Right atrium auricular region (tissue), 2 donors: Measurements from ENCODE around the gene INSRR. TPM values are rescaled to one million over a fixed set of nuclear protein-coding genes. Genes with fewer than 3 reads are reported as not detected.

Experiments
- DNase-seq: peaks from one replicate; pipeline ENCODE4 v3.0.0-alpha.2; 2019; ENCODE audit warnings: low spot score
- H3K27ac ChIP-seq, 2 donors: fragments of 200-600 bp; sonication (generic); 1 replicate in 1 of 2; 2 replicates in 1 of 2; pipeline ENCODE4 v1.5.1; 2016 to 2019
- H3K27me3 ChIP-seq, 2 donors: fragments of 200-600 bp; sonication (generic); one replicate each; pipeline versions ENCODE4 v1.5.1 to v1.6.0; 2017 to 2019
- H3K36me3 ChIP-seq: fragments of 200-600 bp; sonication (generic); one replicate; pipeline ENCODE4 v1.5.1; 2016
- H3K4me1 ChIP-seq, 2 donors: fragments of 200-600 bp; sonication (generic); one replicate each; pipeline versions ENCODE4 v1.5.1 to v1.6.0; 2017 to 2019
- H3K4me3 ChIP-seq, 2 donors: fragments of 200-600 bp; sonication (generic); 1 replicate in 1 of 2; 2 replicates in 1 of 2; pipeline ENCODE4 v1.5.1; 2017 to 2019; ENCODE audit warnings: mild to moderate bottlenecking in 1 of 2, moderate library complexity in 1 of 2
- H3K9me3 ChIP-seq, 2 donors: fragments of 200-600 bp; sonication (generic); one replicate each; pipeline ENCODE4 v1.5.1; 2019
- CTCF ChIP-seq, 2 donors: fragments of 200-600 bp; sonication (generic); IDR thresholded peaks; one replicate each; pipeline ENCODE4 v1.5.1; 2019; ENCODE audit warnings: antibody characterized with exemption in 2 of 2
- total RNA-seq, 2 donors: library from RNA; depleted of rRNA; stranded (reverse); fragments of >200 nt; gene quantifications; one replicate each; pipeline ENCODE4 v1.1.0, GENCODE V29; 2016

Gene INSRR
- total RNA-seq, 2 donors from 2014 or later: not detected

DNA sequence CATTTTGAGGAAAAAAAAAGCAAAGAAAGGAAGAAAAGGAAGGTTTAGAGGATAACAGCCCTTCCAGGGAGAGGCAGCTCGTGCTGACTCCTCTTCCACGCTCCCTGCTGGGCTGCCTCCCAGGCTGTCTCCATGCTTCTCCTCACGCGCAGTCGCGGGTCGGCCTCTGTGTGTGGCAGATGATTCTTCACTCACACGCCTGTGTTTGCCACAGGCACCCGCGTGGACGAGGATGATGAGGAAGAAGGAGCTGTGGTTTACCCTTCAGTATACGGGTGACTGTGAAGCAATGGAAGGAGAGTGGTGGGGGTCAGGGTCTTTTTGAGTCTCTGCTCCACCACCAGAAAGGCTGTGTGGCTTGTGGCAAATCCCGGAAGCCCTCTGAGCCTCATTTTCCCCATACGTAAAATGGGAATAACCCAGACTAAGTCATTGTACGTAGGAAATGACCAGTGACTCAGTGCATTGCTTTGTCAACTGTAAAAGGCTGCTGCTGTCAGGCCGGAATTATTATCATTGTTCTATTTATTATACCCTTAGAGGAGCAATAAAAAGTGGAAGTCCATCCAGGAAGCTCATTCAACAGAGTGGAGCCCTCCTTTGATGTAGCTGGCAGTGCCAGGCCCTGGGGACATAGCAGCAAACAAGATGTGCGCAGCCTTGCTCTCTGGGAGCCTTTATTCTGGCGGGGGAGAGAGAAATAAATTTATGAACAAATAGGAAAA is 30.4 kb downstream of the INSRR start:
- Histone ChIP-seq H3K9me3 (no peaks in the 10 kb centered on the region), H3K4me3 (no peak overlapping the region), H3K27ac (no peak overlapping the region), H3K36me3 (no peaks in the 10 kb centered on the region), H3K4me1 (no peaks in the 10 kb centered on the region), H3K27me3 (no peaks in the 10 kb centered on the region)
- no peak for TF ChIP-seq CTCF (IDR thresholded peaks at IDR 0.05)
- no peak for DNase-seq

GRCh38 chr1:156826630-156827029 is 32.3 kb downstream of the INSRR start:
- TF ChIP-seq CTCF (IDR thresholded peaks at IDR 0.05): no peak
- Histone ChIP-seq H3K27ac (no peak overlapping the region), H3K4me3 (no peak overlapping the region)

DNA sequence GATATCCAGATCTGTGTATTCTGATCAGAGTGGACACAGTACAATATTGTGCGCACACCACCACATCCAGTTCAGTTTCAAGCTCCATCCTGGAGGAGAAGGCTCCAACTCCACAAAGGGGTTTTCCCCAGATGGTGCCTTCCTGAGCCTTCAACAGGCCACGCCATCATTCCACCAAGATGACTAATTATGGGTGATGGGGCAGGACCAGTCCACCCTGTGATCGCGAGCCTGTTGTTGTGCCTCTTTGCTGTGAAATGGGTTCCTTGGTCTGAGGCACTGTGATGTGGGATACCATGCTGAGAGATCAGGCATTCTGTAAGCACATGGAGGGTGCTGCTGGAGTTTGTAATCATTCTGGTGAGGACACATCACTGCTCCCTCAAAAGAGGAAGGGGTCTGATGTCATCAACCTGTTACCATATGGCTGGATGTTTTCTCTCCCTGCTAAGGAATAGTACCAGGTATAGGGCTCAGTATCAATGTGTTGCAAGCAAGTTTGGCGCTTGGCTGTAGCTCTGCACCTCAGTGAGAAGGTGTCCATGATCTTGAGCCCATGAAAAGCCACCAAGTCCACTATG is 35.6 kb downstream of the INSRR start:
- no peak for DNase-seq
- no peaks in the 10 kb centered on the region for H3K36me3 ChIP-seq
- H3K27me3 ChIP-seq: no peaks in the 10 kb centered on the region
- H3K4me1 ChIP-seq: no peaks in the 10 kb centered on the region
- H3K27ac ChIP-seq: no peak overlapping the region
- TF ChIP-seq CTCF (IDR thresholded peaks at IDR 0.05): no peak
- no peak overlapping the region for H3K4me3 ChIP-seq
- no peaks in the 10 kb centered on the region for H3K9me3 ChIP-seq

More at GRCh38 chr1:156826630-156827029, 32.3 kb downstream of the INSRR start:
- Histone ChIP-seq H3K9me3 (no peaks in the 10 kb centered on the region), H3K36me3 (no peaks in the 10 kb centered on the region), H3K4me1 (no peaks in the 10 kb centered on the region), H3K27me3 (no peaks in the 10 kb centered on the region)
- DNase-seq: no peak

- Histone ChIP-seq H3K27me3 (no peaks in the 10 kb centered on the region), H3K36me3 (no peaks in the 10 kb centered on the region), H3K27ac (no peak overlapping the region), H3K4me1 (no peaks in the 10 kb centered on the region), H3K9me3 (no peaks in the 10 kb centered on the region), H3K4me3 (no peak overlapping the region)
- no peak for DNase-seq
- no peak for TF ChIP-seq CTCF (IDR thresholded peaks at IDR 0.05)
Observed at GRCh38 chr1:156822680-156823079, 36.2 kb downstream of the INSRR start.

GRCh38 chr1:156821801-156822200 is 37.1 kb downstream of the INSRR start:
- no peak for DNase-seq
- H3K9me3 ChIP-seq: no peaks in the 10 kb centered on the region
- H3K36me3 ChIP-seq: no peaks in the 10 kb centered on the region
- no peak for TF ChIP-seq CTCF (IDR thresholded peaks at IDR 0.05)
- H3K4me3 ChIP-seq: no peak overlapping the region
- no peaks in the 10 kb centered on the region for H3K27me3 ChIP-seq
- no peaks in the 10 kb centered on the region for H3K4me1 ChIP-seq
- H3K27ac ChIP-seq: no peak overlapping the region
